ENCODE results near the gene ITGA2.

- TF ChIP-seq CTCF (IDR thresholded peaks at IDR 0.05; ENCODE audit: insufficient read depth, low read length, poor library complexity, severe bottlenecking) (no peak), EZH2phosphoT487 (conservative IDR thresholded peaks at IDR 0.05; ENCODE audit: low read length) (no peak)
Observed at GRCh38 chr5:52993367-52993766, 4.2 kb downstream of the ITGA2 start.
